Umbilical cord (tissue), 2 donors: ENCODE results near the gene ARL17A. TPM values are rescaled to one million over a fixed set of nuclear protein-coding genes. Genes with fewer than 3 reads are reported as not detected.
"Not testable (repeated sequence)": the region's sequence is repeated elsewhere in the genome, so short reads cannot be mapped to it uniquely, and the experiment has no call there.

Experiments used
- DNase-seq: peaks from one replicate; pipeline ENCODE4 v3.0.0-alpha.2; 2015; ENCODE audit warnings: low spot score
- total RNA-seq: library from RNA; depleted of rRNA; stranded (reverse); fragments of >200 nt; gene quantifications from one replicate; pipeline ENCODE4 v1.2.3, GENCODE V29; 2014; ENCODE audit warnings: low replicate concordance; ENCODE audit not compliant: insufficient read depth

ARL17A gene
- 14.7 TPM for total RNA-seq

- DNase-seq = not testable (repeated sequence)
Observed at GRCh38 chr17:46579083-46580075, at the start of gene ARL17A. Gene ARL17A, minus strand, starts transcription at chr17:46579691. Its CDS starts 3,369 bp downstream, at chr17:46576322.

DNA sequence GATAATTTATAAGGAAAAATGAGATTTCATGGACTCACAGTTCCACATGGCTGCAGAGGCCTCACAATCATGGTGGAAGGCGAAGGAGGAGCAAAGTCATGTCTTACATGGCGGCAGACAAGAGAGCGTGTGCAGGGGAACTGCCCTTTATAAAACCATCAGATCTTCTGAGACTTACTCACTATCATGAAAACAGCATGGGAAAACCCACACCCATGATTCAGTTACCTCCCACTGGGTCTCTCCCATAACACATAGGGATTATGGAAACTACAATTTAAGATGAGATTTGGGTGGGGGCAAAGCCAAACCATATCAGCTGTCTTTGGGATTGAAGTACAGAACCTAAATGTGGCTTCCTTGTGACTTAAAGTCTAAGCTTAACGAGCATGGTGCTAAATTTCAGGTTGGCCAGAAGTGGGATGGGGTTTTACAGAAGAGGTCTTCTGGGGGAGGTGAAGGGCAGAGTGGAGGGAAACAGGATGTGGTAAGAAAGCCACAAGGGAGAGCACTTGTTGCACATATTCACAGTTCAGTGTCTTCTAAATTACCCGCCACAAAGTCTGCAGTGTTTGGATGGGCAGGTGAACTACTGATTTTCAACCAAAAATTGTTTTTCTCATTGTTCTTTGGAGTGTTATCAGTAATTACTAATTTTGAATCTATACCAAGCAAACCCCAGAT lies 49.4 kb upstream of the ARL17A start:
- DNase-seq = not testable (repeated sequence)

DNA sequence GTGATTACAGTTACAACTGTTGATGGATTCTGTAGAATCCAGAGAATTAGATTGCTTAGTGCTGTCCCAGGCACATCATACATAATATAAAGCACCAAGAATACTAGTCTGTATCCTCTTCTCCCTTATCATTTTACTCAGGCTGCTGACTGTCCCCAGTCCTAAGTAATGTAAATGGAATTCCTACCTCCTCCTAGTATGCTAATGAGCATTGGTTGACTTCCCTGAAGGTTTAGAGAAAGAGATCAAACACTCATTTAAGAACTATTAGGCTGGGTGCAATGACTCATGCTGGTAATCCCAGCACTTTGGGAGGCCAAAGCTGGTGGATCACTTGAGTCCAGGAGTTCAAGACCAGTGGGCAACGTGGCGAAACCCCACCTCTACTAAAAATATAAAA lies 48.0 kb upstream of the ARL17A start:
- DNase-seq = not testable (repeated sequence)

DNA sequence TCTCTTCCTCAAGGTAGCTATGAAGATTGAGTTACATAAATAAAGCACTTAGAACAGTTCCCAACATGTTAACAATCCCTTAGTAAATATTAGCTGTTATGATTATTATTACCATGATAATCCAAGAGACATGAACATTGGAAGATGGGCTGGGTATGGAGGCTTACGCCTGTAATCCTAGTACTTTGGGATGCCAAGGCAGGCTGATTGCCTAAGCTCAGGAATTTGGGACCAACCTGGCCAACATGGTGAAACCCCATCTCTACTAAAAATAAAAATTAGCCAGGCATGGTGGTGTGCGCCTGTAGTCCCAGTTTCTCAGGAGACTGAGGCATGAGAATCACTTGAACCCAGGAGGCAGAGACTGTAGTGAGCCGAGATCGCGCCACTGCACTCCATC lies 45.2 kb upstream of the ARL17A start:
- DNase-seq = not testable (repeated sequence)

DNA sequence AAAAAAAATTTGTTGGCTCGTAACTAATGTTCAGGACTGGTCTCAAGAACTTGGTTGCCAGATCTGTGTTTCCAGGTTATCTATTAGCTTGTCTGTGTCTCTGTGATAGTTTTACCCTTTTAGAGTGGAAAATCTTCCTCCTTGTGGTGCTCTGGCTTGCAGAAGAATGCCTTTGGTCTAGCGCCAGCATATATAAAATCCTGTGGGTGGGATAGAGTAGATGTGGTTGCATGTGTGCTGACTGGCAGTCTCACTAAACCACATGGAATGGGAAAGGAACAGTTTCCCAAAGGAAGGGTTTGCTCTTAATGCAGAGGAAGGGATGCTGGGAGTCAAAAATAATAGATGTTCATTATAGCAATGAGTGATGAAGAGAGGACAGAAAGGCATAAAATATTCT lies 44.3 kb upstream of the ARL17A start:
- not testable (repeated sequence) for DNase-seq

GRCh38 chr17:46618975-46619374 lies 39.5 kb upstream of the ARL17A start:
- not testable (repeated sequence) for DNase-seq

DNA sequence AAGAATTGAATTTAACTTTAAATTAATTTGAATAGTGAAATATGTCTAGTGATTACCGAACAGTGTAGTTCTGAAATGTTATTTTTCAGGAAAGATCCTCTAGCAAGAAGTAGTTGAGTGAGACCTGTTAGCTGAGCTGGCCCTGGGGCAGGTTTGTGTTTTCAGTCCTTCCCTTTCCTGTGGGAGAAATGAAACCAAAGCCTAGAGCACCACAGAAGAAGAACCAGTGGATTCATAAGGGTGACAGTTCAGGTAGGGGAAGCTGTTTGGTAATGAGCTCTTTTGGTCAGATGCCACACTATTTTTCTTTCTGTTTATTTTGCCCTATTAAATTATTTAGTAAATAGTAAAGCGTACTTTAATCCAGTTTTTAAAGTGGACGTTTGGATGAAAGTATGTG lies 37.6 kb upstream of the ARL17A start:
- DNase-seq = not testable (repeated sequence)

DNA sequence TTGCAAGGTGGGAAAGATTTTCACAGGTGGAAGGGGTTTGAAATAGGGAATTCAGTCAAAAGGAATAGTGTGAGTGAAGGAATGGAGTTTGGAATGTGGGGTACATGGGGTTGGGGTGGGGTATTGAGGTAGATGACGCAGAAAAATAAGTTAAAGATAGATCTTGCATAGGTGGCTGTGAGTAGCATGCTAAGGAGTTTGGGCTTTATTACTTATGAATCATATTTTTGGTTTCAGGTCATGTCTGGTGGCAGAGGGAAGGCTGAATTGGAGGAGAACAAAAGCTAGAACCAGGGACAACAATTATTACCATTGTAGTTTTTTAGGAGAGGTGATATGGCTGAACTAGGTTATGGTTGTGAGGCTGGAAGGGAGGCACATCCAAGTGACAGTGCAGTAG lies 34.4 kb upstream of the ARL17A start:
- not testable (repeated sequence) for DNase-seq

DNA sequence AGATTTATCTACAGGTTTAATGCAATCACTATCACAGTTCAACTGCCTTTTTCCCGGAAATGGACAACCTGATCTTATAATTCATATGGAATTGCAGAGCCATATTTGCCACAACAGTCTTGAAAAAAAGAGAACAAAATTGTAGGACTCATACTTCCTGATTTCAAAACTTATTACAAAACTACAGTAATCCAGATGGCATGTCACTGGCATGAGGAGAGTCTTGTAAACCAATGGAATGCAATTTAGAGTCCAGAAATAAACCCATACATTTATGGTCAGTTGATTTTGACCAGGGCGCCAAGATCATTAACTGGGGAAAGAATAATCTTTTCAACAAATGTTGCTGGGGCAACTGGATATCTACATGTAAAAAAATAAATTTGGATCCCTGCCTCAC lies 31.8 kb upstream of the ARL17A start:
- DNase-seq = not testable (repeated sequence)

DNA sequence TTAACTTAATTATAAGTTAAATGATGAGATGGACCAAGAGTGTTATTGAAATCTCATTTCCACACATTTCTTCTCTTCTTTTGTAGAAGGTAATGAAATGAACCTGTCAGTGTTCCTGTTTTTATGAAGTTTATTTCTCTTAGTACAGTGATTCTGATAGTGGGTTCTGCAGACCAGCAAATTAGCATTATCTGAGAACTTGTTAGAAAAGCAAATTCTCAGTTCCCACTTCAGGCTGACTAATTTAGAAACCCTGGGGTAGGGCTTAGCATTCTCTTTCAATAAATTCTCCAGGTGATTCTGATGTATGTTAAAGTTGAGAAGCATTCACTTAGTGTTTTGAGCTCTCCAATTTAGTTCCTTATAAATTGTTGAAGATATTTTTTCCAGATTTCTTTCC lies 23.6 kb upstream of the ARL17A start:
- DNase-seq = not testable (repeated sequence)

- DNase-seq = not testable (repeated sequence)
Observed at GRCh38 chr17:46600767-46601166, 21.3 kb upstream of the ARL17A start.

- not testable (repeated sequence) for DNase-seq
Observed at GRCh38 chr17:46598344-46598931, 18.9 kb upstream of the ARL17A start.

GRCh38 chr17:46591332-46591731 lies 11.8 kb upstream of the ARL17A start:
- not testable (repeated sequence) for DNase-seq

- not testable (repeated sequence) for DNase-seq
Observed at GRCh38 chr17:46590157-46591146, 11.0 kb upstream of the ARL17A start, which contains the start of gene NSF. Gene NSF, plus strand, starts transcription at chr17:46590669. Its CDS starts 107 bp downstream, at chr17:46590776.

- not testable (repeated sequence) for DNase-seq
Observed at GRCh38 chr17:46585444-46585843, 6.0 kb upstream of the ARL17A start.

- DNase-seq = not testable (repeated sequence)
Observed at GRCh38 chr17:46580082-46580481, 591 bp upstream of the ARL17A start.

DNA sequence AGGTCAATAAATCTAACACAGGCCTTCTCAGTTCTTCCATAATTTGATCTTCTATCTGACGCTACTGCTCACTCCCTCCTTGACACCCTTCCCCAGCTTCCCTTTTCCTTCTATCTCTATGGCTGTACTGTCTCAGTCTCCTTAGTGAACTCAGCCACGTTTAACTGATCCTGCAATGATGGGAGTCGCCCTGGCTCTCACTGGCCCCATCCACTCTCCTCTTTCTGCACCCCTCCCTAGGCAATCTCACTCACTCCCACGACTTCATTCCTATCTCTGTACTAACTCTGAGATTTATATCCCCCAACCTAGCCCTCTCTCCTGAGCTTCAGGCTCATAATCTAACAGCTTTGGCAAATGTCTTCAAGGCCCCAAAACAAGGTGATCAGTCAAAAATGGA lies 7.7 kb downstream of the ARL17A start:
- not testable (repeated sequence) for DNase-seq

GRCh38 chr17:46566980-46567379 lies 12.5 kb downstream of the ARL17A start:
- not testable (repeated sequence) for DNase-seq

- DNase-seq = not testable (repeated sequence)
Observed at GRCh38 chr17:46566284-46566683, 13.2 kb downstream of the ARL17A start.

- not testable (repeated sequence) for DNase-seq
Observed at GRCh38 chr17:46560048-46560447, 19.4 kb downstream of the ARL17A start.
